PFSK-1 (cell line): Measurements from ENCODE around the gene EFR3B.

ENCODE experiments used
- FOXP2 ChIP-seq: optimal IDR thresholded peaks from 2 replicates; pipeline ENCODE3; 2011; ENCODE audit warnings: borderline replicate concordance, control low read depth, inconsistent platforms; ENCODE audit not compliant: insufficient read depth; ENCODE audit errors: extremely low read length, extremely low read depth
- POLR2AphosphoS5 ChIP-seq: IDR thresholded peaks from 2 replicates; pipeline ENCODE4 v1.6.1; 2012; ENCODE audit warnings: low read depth, mild to moderate bottlenecking, control low read depth, low read length, moderate library complexity
- SIN3A ChIP-seq: IDR thresholded peaks from 2 replicates; pipeline ENCODE4 v1.6.1; 2012; ENCODE audit warnings: mild to moderate bottlenecking, low read length, moderate library complexity, borderline replicate concordance; ENCODE audit not compliant: insufficient read depth
- TAF1 ChIP-seq: IDR thresholded peaks from 2 replicates; pipeline ENCODE4 v1.6.1; 2012; ENCODE audit warnings: low read length, control low read depth, borderline replicate concordance; ENCODE audit not compliant: insufficient read depth
- TF ChIP-seq, protein P1 (sequence below), 2 experiments: IDR thresholded peaks; 2 replicates each; pipeline versions ENCODE4 v1.6.1 to v1.8.0; 2011 to 2012; ENCODE audit warnings: low read depth in 2 of 2, low read length in 2 of 2, control low read depth in 1 of 2, inconsistent platforms in 1 of 2, mild to moderate bottlenecking in 1 of 2, moderate library complexity in 1 of 2; ENCODE audit not compliant: insufficient read depth in 1 of 2

DNA sequence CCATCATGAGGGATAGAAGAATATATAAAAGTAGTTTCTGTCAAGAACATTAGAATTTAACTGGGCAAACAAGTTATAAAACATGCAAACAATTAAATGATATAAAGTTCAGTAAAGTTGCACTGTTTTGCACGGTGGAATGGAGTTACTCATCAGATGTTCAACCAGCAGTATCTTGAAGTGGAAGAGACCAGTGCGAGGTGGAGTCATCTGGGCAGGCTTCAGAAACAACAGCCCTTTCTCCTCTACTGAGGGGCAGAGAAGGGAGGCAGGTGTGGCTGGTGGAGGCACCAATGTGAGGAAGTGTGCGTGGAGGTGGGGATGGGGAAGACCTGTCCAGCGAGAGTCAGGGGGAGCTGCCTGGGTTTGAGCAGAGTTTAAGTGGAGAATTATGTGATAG, 7.5 kb downstream of the EFR3B start:
- TF ChIP-seq TAF1 = no peak
- no peak for TF ChIP-seq POLR2AphosphoS5
- TF ChIP-seq, protein P1, sequence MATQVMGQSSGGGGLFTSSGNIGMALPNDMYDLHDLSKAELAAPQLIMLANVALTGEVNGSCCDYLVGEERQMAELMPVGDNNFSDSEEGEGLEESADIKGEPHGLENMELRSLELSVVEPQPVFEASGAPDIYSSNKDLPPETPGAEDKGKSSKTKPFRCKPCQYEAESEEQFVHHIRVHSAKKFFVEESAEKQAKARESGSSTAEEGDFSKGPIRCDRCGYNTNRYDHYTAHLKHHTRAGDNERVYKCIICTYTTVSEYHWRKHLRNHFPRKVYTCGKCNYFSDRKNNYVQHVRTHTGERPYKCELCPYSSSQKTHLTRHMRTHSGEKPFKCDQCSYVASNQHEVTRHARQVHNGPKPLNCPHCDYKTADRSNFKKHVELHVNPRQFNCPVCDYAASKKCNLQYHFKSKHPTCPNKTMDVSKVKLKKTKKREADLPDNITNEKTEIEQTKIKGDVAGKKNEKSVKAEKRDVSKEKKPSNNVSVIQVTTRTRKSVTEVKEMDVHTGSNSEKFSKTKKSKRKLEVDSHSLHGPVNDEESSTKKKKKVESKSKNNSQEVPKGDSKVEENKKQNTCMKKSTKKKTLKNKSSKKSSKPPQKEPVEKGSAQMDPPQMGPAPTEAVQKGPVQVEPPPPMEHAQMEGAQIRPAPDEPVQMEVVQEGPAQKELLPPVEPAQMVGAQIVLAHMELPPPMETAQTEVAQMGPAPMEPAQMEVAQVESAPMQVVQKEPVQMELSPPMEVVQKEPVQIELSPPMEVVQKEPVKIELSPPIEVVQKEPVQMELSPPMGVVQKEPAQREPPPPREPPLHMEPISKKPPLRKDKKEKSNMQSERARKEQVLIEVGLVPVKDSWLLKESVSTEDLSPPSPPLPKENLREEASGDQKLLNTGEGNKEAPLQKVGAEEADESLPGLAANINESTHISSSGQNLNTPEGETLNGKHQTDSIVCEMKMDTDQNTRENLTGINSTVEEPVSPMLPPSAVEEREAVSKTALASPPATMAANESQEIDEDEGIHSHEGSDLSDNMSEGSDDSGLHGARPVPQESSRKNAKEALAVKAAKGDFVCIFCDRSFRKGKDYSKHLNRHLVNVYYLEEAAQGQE (IDR thresholded peaks at IDR 0.05; ENCODE audit: insufficient read depth in 1 of 2, low read depth in 2 of 2, low read length in 2 of 2) = no peak
- TF ChIP-seq SIN3A = no peak
- no peak for TF ChIP-seq FOXP2
